Esophagus muscularis mucosa (tissue), 4 donors: Measurements from ENCODE around the gene FAM20B.

ENCODE experiments used
- EP300 ChIP-seq: sonication (generic); formaldehyde crosslinking; IDR thresholded peaks from one replicate; pipeline ENCODE4 v1.6.1; 2017; ENCODE audit warnings: antibody characterized with exemption
- POLR2A ChIP-seq: fragments of 450-650 bp; IDR thresholded peaks from one replicate; pipeline ENCODE4 v1.6.1; 2017; ENCODE audit warnings: antibody characterized with exemption, moderate library complexity, mild to moderate bottlenecking, low read depth
- POLR2AphosphoS5 ChIP-seq, 2 donors: sonication (generic); formaldehyde crosslinking; IDR thresholded peaks; one replicate each; pipeline ENCODE4 v1.6.1; 2017; ENCODE audit warnings: antibody characterized with exemption in 2 of 2
- TF ChIP-seq, protein P1 (sequence below), 3 experiments: fragments of 200-600 bp in 2 of 3; fragments of 450-650 bp in 1 of 3; sonication (generic) in 2 of 3; IDR thresholded peaks; one replicate each; pipeline ENCODE4 v1.5.1; 2017 to 2019; ENCODE audit warnings: antibody characterized with exemption in 3 of 3, mild to moderate bottlenecking in 2 of 3, moderate library complexity in 1 of 3

DNA sequence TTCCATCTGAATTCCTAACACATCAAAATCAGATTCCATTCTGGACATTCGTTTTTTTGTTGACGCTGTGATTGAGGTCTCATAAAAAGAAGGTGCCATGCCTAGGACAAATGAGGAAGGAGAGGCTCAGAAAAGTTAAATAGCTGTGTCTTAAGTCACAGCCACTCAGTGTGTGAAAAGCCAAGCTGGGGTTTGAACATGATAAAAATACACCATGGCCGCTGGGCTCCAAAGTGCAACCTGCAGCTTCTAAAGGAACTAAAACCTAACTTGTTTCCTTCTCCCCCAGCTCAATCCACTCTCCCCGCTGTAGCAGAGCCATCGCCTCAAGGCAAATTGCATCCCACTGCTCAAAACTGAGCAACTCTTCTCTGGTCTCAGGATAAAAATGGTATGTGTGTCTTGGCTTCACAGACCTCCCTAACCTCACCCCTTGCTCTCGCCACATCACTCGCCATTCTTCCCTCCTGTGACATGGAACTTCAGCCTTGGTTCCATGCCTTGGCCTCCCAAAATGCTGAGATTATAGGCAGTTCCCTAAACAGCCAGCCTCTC lies 22.1 kb upstream of the FAM20B start:
- TF ChIP-seq, protein P1, sequence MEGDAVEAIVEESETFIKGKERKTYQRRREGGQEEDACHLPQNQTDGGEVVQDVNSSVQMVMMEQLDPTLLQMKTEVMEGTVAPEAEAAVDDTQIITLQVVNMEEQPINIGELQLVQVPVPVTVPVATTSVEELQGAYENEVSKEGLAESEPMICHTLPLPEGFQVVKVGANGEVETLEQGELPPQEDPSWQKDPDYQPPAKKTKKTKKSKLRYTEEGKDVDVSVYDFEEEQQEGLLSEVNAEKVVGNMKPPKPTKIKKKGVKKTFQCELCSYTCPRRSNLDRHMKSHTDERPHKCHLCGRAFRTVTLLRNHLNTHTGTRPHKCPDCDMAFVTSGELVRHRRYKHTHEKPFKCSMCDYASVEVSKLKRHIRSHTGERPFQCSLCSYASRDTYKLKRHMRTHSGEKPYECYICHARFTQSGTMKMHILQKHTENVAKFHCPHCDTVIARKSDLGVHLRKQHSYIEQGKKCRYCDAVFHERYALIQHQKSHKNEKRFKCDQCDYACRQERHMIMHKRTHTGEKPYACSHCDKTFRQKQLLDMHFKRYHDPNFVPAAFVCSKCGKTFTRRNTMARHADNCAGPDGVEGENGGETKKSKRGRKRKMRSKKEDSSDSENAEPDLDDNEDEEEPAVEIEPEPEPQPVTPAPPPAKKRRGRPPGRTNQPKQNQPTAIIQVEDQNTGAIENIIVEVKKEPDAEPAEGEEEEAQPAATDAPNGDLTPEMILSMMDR (IDR thresholded peaks at IDR 0.05): no peak
- TF ChIP-seq POLR2AphosphoS5 (IDR thresholded peaks at IDR 0.05) (no peak), POLR2A (no peak), EP300 (no peak)
